Breast epithelium (tissue), 3 donors: ENCODE results near the gene LSAMP.

ENCODE experiments used
- POLR2A ChIP-seq: fragments of 450-650 bp; IDR thresholded peaks from one replicate; pipeline ENCODE4 v1.6.1; 2016; ENCODE audit warnings: antibody characterized with exemption, mild to moderate bottlenecking, moderate library complexity
- TF ChIP-seq, protein P1 (sequence below), 3 donors: fragments of 450-650 bp; IDR thresholded peaks; one replicate each; pipeline ENCODE4 v1.5.1; 2016 to 2017; ENCODE audit warnings: antibody characterized with exemption in 3 of 3, mild to moderate bottlenecking in 3 of 3, moderate library complexity in 3 of 3

DNA sequence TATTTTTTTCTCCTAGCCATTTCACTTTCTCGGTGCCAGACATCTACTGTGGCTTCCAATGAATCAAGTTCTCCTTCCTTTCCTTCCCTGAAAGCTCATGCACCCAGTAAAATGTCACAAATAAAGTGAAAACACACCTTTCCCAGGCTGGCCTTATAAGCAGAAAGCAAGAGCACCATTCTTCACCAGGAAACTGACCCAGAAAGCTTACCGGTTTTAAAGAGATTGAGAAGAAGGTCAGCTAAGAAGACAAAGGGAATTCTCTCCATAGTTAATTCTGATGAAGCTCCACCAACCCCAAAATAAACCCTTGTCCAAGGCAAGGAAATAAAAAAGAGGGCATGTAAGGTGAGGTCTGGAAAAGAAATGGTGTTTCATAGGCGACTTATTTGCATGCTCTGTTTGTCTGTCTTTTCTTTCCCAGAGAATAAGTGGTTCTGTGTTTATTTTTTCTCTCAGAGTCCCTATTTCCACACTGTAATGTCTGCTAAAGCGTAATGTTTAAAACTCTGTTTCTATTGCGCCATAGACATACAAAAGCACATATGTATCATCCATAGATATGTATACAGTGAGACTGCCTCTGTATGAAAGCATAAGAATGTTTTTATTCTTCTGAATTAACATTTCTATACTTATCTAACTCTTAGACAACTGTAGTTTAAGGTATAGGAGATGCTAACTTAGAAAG, 2.8 kb downstream of the LSAMP start:
- TF ChIP-seq, protein P1, sequence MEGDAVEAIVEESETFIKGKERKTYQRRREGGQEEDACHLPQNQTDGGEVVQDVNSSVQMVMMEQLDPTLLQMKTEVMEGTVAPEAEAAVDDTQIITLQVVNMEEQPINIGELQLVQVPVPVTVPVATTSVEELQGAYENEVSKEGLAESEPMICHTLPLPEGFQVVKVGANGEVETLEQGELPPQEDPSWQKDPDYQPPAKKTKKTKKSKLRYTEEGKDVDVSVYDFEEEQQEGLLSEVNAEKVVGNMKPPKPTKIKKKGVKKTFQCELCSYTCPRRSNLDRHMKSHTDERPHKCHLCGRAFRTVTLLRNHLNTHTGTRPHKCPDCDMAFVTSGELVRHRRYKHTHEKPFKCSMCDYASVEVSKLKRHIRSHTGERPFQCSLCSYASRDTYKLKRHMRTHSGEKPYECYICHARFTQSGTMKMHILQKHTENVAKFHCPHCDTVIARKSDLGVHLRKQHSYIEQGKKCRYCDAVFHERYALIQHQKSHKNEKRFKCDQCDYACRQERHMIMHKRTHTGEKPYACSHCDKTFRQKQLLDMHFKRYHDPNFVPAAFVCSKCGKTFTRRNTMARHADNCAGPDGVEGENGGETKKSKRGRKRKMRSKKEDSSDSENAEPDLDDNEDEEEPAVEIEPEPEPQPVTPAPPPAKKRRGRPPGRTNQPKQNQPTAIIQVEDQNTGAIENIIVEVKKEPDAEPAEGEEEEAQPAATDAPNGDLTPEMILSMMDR (IDR thresholded peaks at IDR 0.05) = no peak
- TF ChIP-seq POLR2A = no peak
